ENCODE data around the gene ZFYVE19.

GRCh38 chr15:40830884-40831283, 24.0 kb downstream of the ZFYVE19 start:
- TF ChIP-seq CTCF (IDR thresholded peaks at IDR 0.05) (no peak), POLR2AphosphoS5 (IDR thresholded peaks at IDR 0.05; ENCODE audit: insufficient read depth in 1 of 2, low read depth in 1 of 2) (no peak)
